Breast epithelium (tissue), 4 donors: ENCODE measurements around the gene FAM3B. TPM values are rescaled to one million over a fixed set of nuclear protein-coding genes. Genes with fewer than 3 reads are reported as not detected.

ENCODE experiments used
- DNase-seq, 2 donors: peaks; one replicate each; pipeline ENCODE4 v3.0.0-alpha.2; 2019; ENCODE audit warnings: low spot score in 2 of 2
- H3K27ac ChIP-seq, 2 donors: fragments of 200-600 bp; sonication (generic) in 1 of 2; one replicate each; pipeline ENCODE4 v1.5.1; 2016 to 2019; ENCODE audit warnings: mild to moderate bottlenecking in 1 of 2
- H3K27me3 ChIP-seq, 2 donors: fragments of 200-600 bp; sonication (generic) in 1 of 2; one replicate each; pipeline versions ENCODE4 v1.5.1 to v1.6.0; 2017 to 2019; ENCODE audit warnings: control low read depth in 1 of 2, mild to moderate bottlenecking in 1 of 2
- H3K36me3 ChIP-seq: fragments of 200-600 bp; one replicate; pipeline ENCODE4 v1.5.1; 2019
- H3K4me1 ChIP-seq, 2 donors: fragments of 200-600 bp; sonication (generic); one replicate each; pipeline ENCODE4 v1.5.1; 2016 to 2019; ENCODE audit warnings: control low read depth in 1 of 2
- H3K4me3 ChIP-seq, 3 donors: fragments of 200-600 bp; sonication (generic); 1 replicate in 2 of 3; 2 replicates in 1 of 3; pipeline ENCODE4 v1.5.1; 2016 to 2019; ENCODE audit warnings: mild to moderate bottlenecking in 3 of 3, moderate library complexity in 2 of 3
- H3K9me3 ChIP-seq, 2 donors: fragments of 200-600 bp; sonication (generic) in 1 of 2; one replicate each; pipeline ENCODE4 v1.5.1; 2016 to 2019; ENCODE audit warnings: control low read depth in 1 of 2
- POLR2A ChIP-seq: fragments of 450-650 bp; IDR thresholded peaks from one replicate; pipeline ENCODE4 v1.6.1; 2016; ENCODE audit warnings: antibody characterized with exemption, mild to moderate bottlenecking, moderate library complexity
- POLR2AphosphoS5 ChIP-seq, 3 donors: sonication (generic); formaldehyde crosslinking; IDR thresholded peaks; one replicate each; pipeline ENCODE4 v1.6.1; 2017; ENCODE audit warnings: antibody characterized with exemption in 3 of 3
- intact Hi-C: fragments of 100-400 bp; cut with DNase I; formaldehyde crosslinking; loops from one replicate; pipeline ENCODE4 v1.15.1; 2023; ENCODE audit warnings: low total_unique reads
- total RNA-seq, 3 donors: library from RNA; depleted of rRNA; stranded (reverse); fragments of >200 nt; gene quantifications; one replicate each; pipeline ENCODE4 v1.1.0, GENCODE V29; 2016
- TF ChIP-seq, protein P1 (sequence below), 3 donors: fragments of 450-650 bp; IDR thresholded peaks; one replicate each; pipeline ENCODE4 v1.5.1; 2016 to 2017; ENCODE audit warnings: antibody characterized with exemption in 3 of 3, mild to moderate bottlenecking in 3 of 3, moderate library complexity in 3 of 3

FAM3B gene
- total RNA-seq, 3 donors from 2014 or later, result 1.6 to 13.6 (median 10.5) TPM

DNA sequence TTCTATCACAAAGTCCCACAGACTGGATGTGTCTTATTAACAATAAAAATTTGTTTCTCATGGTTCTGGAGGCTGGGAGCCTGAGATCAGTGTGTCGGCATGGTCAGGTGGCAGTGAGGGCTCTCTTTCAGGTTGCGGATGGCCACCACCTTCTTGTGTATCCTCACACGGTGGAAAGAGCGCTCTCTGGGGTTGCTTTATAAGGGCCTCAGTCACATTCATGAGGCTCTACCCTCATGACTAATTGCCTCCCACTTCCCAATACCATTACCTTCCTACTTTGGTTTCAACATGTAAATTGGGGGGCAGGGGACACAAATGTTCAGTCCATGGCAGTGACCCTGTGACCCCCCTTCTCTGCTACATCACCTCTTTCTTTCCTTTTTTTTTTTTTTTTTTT, 88.7 kb downstream of the FAM3B start:
- no peaks in the 10 kb centered on the region for H3K9me3 ChIP-seq
- TF ChIP-seq POLR2A, result no peak
- DNase-seq, result no peak
- no peaks in the 10 kb centered on the region for H3K4me1 ChIP-seq
- H3K36me3 ChIP-seq, result no peaks in the 10 kb centered on the region
- no peak overlapping the region for H3K27ac ChIP-seq
- H3K4me3 ChIP-seq, result no peak overlapping the region
- no peaks in the 10 kb centered on the region for H3K27me3 ChIP-seq
- intact Hi-C loops, result no loop called here

DNA sequence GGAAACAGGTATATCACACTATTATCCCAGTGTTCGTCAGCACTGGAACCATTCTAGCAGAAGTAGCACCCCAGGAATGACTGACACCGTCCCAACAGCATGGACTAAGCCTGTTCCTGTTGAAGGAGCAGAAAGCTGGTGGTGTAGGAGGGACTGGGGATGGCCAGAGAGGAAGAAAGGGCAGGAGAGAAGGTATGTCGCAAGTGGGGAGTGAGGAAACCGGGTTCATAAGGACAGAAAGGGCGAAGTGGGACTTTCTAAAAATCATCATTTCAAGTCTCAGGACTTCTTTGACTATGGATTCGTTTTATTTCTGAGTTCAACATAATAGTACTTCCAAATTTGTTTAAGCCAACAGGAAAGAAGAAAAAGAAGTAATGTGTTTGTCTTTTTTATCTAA, 89.7 kb downstream of the FAM3B start:
- intact Hi-C loops, result loop anchor here (2.0 kb wide), 1 partner anchor 34 kb away; no protein-coding TSS in a partner anchor
- DNase-seq, result no peak
- Histone ChIP-seq H3K4me1 (no peaks in the 10 kb centered on the region), H3K36me3 (no peaks in the 10 kb centered on the region), H3K4me3 (no peak overlapping the region), H3K9me3 (peaks cover 0 to 4% of the 10 kb centered on the region in 2 donors), H3K27me3 (no peaks in the 10 kb centered on the region), H3K27ac (no peak overlapping the region)
- TF ChIP-seq POLR2AphosphoS5 (IDR thresholded peaks at IDR 0.05) (no peak), POLR2A (no peak)
- TF ChIP-seq, protein P1, sequence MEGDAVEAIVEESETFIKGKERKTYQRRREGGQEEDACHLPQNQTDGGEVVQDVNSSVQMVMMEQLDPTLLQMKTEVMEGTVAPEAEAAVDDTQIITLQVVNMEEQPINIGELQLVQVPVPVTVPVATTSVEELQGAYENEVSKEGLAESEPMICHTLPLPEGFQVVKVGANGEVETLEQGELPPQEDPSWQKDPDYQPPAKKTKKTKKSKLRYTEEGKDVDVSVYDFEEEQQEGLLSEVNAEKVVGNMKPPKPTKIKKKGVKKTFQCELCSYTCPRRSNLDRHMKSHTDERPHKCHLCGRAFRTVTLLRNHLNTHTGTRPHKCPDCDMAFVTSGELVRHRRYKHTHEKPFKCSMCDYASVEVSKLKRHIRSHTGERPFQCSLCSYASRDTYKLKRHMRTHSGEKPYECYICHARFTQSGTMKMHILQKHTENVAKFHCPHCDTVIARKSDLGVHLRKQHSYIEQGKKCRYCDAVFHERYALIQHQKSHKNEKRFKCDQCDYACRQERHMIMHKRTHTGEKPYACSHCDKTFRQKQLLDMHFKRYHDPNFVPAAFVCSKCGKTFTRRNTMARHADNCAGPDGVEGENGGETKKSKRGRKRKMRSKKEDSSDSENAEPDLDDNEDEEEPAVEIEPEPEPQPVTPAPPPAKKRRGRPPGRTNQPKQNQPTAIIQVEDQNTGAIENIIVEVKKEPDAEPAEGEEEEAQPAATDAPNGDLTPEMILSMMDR (IDR thresholded peaks at IDR 0.05), result no peak

Other genes starting within 250 kb of the FAM3B start
- 10 to 100 TPM; 26.9 to 94.4 (median 67.5) TPM for gene BACE2, start 148.6 kb upstream of the FAM3B start, total RNA-seq
- 10 to 100 TPM in 2 of 3 donors, 1 to 10 TPM in 1; 8.9 to 31.5 (median 29.4) TPM for gene MX2, start 45.2 kb downstream of the FAM3B start, total RNA-seq
- 10 to 100 TPM; 13.4 to 23.1 (median 21.8) TPM for gene MX1, start 109.4 kb downstream of the FAM3B start, total RNA-seq
- gene TMPRSS2, start 191.4 kb downstream of the FAM3B start, total RNA-seq, result 10 to 100 TPM in 2 of 3 donors, not detected in 1; 32.1 to 56.6 TPM